NCI-H146 treated with DMSO at 0.1 percent for 48 hours (cell line): ENCODE results near the gene LRRC25.
"Not testable (repeated sequence)": the region's sequence is repeated elsewhere in the genome, so short reads cannot be mapped to it uniquely, and the experiment has no call there.

Source experiments
- DNase-seq: peaks from one replicate; lab custom pipeline; 2025; ENCODE audit not compliant: unreplicated experiment; lab: John Stamatoyannopoulos, UW

Gene LRRC25

GRCh38 chr19:18405754-18406153 lies 8.3 kb upstream of the LRRC25 start:
- DNase-seq = not testable (repeated sequence)

- DNase-seq = not testable (repeated sequence)
Measured at GRCh38 chr19:18402455-18403248, 5.2 kb upstream of the LRRC25 start.

GRCh38 chr19:18401580-18402112 lies 4.2 kb upstream of the LRRC25 start:
- DNase-seq = peak; percentile 27

- DNase-seq = no peak
Measured at GRCh38 chr19:18399008-18399407, 1.6 kb upstream of the LRRC25 start.

- DNase-seq = no peak
Measured at GRCh38 chr19:18396471-18397241, 766 bp downstream of the LRRC25 start.

GRCh38 chr19:18393836-18394235 lies 3.6 kb downstream of the LRRC25 start:
- no peak for DNase-seq

GRCh38 chr19:18392926-18393325 lies 4.5 kb downstream of the LRRC25 start:
- no peak for DNase-seq

GRCh38 chr19:18392417-18392816 lies 5.0 kb downstream of the LRRC25 start:
- no peak for DNase-seq

GRCh38 chr19:18391509-18392075 lies 5.8 kb downstream of the LRRC25 start:
- DNase-seq = no peak

- DNase-seq = no peak
Measured at GRCh38 chr19:18390065-18390907, 7.1 kb downstream of the LRRC25 start.

GRCh38 chr19:18389726-18390064 lies 7.7 kb downstream of the LRRC25 start:
- DNase-seq = no peak

GRCh38 chr19:18388960-18389725 lies 8.3 kb downstream of the LRRC25 start:
- DNase-seq = no peak

- DNase-seq = peak; percentile 73
Measured at GRCh38 chr19:18388100-18388959, 9.1 kb downstream of the LRRC25 start.

GRCh38 chr19:18386543-18387271 lies 10.7 kb downstream of the LRRC25 start:
- no peak for DNase-seq

- peak; percentile 24 for DNase-seq
Measured at GRCh38 chr19:18385675-18386542, 11.5 kb downstream of the LRRC25 start, which contains the start of gene GDF15. GDF15 (plus strand) TSS chr19:18386158; CDS start chr19:18386190, 32 bp downstream.

GRCh38 chr19:18385359-18385674 lies 12.1 kb downstream of the LRRC25 start:
- no peak for DNase-seq

- DNase-seq = no peak
Measured at GRCh38 chr19:18384775-18385174, 12.6 kb downstream of the LRRC25 start.

GRCh38 chr19:18383622-18384021 lies 13.8 kb downstream of the LRRC25 start:
- DNase-seq = not testable (repeated sequence)
